Hepatocyte (in vitro differentiated cells): ENCODE measurements around the gene SDK1.

ENCODE experiments used
- CTCF ChIP-seq: fragments of 200-600 bp; sonication (generic); IDR thresholded peaks from 2 replicates; pipeline ENCODE4 v1.5.1; 2016; ENCODE audit warnings: antibody characterized with exemption, mild to moderate bottlenecking; ENCODE audit not compliant: poor library complexity
- EZH2phosphoT487 ChIP-seq: fragments of 200-600 bp; sonication (generic); IDR thresholded peaks from one replicate; pipeline ENCODE4 v1.6.1; 2018; ENCODE audit warnings: antibody characterized with exemption, mild to moderate bottlenecking, low read depth, moderate library complexity; ENCODE audit not compliant: unreplicated experiment, severe bottlenecking

GRCh38 chr7:4132221-4132620 is 831.2 kb downstream of the SDK1 start:
- TF ChIP-seq CTCF (no peak), EZH2phosphoT487 (no peak)
